ENCODE measurements around the gene RBM12. TPM values are rescaled to one million over a fixed set of nuclear protein-coding genes. Genes with fewer than 3 reads are reported as not detected.

Gene RBM12
- total RNA-seq, 1 donor from 2014 or later = 46.2 TPM

DNA sequence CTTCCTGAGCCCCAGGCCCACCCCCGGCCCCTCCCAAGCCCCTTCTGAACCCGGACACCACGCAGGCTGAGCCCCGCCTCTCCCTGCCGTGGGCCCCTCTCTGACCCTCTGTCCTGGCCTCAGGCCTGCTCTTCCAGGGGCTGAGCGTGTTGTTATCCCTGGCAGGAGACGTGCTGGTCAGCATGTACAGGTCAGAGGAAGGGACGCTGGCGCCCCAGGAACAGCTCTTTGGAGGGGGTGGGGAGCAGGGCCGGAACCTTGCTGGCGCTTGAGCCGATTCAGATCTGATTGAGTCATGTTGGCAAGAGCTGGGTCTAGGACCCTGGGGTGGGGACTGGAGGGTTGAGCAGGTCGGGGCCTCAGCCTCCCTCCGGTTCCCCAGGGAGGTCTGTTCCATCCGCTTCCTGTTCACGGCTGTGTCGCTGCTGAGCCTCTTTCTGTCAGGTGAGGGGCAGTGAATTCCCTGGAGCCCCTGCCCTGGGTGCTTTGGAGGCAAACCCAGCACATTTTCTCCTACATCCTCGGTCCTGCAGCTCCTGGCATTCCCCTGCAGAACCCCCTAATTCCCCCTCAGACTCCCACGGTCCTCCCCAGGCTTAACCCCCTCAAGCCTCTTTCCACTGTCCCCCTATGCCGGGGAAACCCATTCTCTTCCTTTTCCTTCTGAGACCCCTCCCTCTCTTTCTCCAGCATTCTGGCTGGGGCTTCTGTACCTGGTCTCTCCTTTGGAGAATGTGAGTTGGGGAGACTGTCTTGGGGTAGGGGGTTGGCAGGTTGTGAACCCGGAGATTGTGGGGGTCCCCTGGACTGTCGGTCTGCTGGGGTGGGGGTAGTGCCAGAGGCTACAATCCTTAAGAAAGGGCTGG is 47.1 kb downstream of the RBM12 start:
- intact Hi-C loops (cut with micrococcal nuclease) = no loop called here
- TF ChIP-seq, protein P1, sequence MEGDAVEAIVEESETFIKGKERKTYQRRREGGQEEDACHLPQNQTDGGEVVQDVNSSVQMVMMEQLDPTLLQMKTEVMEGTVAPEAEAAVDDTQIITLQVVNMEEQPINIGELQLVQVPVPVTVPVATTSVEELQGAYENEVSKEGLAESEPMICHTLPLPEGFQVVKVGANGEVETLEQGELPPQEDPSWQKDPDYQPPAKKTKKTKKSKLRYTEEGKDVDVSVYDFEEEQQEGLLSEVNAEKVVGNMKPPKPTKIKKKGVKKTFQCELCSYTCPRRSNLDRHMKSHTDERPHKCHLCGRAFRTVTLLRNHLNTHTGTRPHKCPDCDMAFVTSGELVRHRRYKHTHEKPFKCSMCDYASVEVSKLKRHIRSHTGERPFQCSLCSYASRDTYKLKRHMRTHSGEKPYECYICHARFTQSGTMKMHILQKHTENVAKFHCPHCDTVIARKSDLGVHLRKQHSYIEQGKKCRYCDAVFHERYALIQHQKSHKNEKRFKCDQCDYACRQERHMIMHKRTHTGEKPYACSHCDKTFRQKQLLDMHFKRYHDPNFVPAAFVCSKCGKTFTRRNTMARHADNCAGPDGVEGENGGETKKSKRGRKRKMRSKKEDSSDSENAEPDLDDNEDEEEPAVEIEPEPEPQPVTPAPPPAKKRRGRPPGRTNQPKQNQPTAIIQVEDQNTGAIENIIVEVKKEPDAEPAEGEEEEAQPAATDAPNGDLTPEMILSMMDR (IDR thresholded peaks at IDR 0.05; ENCODE audit: borderline replicate concordance) = peak; percentile 50
- H3K27ac ChIP-seq (replicated peaks) = peak overlapping the region; percentile 93

DNA sequence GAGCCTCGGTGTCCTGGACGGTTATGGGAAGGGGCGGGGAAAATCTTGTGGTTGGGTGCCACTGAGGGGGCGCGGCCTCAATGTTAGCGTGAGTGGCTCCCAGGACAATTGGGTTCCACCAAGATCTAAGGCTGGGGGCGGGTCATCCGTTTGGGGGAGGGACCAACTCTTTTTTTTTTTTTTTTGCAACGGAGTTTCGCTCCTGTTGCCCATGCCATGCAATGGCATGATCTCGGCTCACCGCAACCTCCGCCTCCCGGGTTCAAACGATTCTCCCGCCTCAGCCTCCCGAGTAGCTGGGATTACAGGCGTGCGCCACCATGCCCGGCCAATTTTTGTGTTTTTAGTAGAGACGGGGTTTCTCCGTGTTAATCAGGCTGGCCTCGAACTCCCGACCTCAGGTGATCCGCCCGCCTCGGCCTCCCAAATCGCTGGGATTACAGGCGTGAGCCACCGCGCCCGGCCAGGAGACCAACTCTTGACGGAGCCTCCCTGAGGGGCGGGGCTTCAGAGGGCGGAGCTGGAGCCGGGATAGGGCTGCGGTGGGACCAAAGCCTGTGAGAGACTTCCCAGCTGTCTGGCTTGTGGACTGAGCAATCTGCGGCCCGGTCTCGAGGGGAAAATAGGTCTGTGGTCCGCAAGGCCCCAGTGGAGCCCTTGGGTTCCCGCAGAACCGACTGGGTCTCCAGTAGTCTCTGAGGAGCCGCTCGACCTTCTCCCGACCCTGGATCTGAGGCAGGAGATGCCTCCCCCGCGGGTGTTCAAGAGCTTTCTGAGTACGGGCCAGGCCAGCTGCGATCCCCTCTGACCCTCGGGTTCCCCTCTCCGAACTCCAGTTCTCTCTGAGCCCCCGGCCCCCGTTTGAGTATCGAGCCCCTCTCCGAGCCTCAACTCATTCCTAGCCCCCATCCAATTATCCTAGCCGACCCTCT is 48.0 kb downstream of the RBM12 start:
- intact Hi-C loops (cut with micrococcal nuclease) = no loop called here
- peak overlapping the region; percentile 93 for H3K27ac ChIP-seq (replicated peaks)

More for the DNA sequence above, 47.1 kb downstream of the RBM12 start:
- peak; percentile 58 for DNase-seq
- no peaks in the 10 kb centered on the region for H3K9me3 ChIP-seq (replicated peaks)
- peaks cover 10% of the 10 kb centered on the region for H3K36me3 ChIP-seq
- H3K4me3 ChIP-seq = peak overlapping the region; percentile 74
- H3K4me1 ChIP-seq = peaks cover 42% of the 10 kb centered on the region
- H3K27me3 ChIP-seq (ENCODE audit: low read depth) = no peaks in the 10 kb centered on the region

DNA sequence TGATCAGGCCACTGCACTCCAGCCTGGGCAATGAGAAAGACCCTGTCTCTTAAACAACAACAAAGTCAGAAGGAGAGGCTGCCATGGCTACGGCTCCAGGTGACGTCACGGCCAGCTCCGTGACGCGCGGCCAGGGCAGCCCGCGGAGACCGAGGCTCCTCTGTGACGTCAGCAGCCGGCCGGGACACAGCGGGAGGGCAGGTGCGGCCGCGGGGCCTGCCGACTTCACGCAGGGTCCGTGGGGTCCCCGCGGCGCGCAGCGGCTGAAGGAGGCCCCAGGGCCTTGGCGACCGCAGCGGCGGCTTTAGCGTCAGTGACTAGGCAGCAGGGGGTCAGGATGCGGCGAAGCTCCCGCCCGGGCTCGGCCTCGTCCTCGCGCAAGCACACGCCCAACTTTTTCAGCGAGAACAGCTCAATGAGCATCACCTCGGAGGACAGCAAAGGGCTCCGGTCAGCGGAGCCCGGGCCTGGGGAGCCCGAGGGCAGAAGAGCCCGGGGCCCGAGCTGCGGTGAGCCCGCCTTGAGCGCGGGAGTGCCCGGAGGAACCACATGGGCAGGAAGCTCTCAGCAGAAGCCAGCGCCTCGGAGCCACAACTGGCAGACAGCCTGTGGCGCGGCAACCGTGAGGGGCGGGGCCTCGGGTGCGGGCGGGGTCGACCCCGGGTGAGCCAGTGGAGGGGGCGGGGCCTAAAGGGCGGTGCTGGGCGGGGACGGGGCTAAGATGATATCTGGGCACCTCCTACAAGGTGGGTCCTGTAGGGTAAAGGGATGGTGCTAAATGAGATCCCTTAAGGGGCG is 48.8 kb downstream of the RBM12 start, which contains the start of gene SPAG4:
Gene SPAG4 (plus strand): TSS at position 163 of the 798 bp plus-strand sequence. CDS start 175 bp downstream, at position 338.
- DNase-seq = peak; percentile 99
- Histone ChIP-seq H3K27me3 (ENCODE audit: low read depth) (no peaks in the 10 kb centered on the region), H3K4me3 (peak within 1 kb of the TSS; percentile 74), H3K36me3 (no peaks in the 10 kb centered on the region), H3K9me3 (replicated peaks) (no peaks in the 10 kb centered on the region), H3K4me1 (peaks cover 47% of the 10 kb centered on the region), H3K27ac (replicated peaks) (peak within 1 kb of the TSS; percentile 93)
- intact Hi-C loops (cut with micrococcal nuclease) = no loop called here
- TF ChIP-seq, protein P1 (IDR thresholded peaks at IDR 0.05; ENCODE audit: borderline replicate concordance) = no peak

More for the DNA sequence above, 48.0 kb downstream of the RBM12 start:
- TF ChIP-seq, protein P1 (IDR thresholded peaks at IDR 0.05; ENCODE audit: borderline replicate concordance) = no peak
- peak overlapping the region; percentile 74 for H3K4me3 ChIP-seq
- peaks cover 7% of the 10 kb centered on the region for H3K36me3 ChIP-seq
- H3K9me3 ChIP-seq (replicated peaks) = no peaks in the 10 kb centered on the region
- DNase-seq = peak; percentile 92
- no peaks in the 10 kb centered on the region for H3K27me3 ChIP-seq (ENCODE audit: low read depth)
- H3K4me1 ChIP-seq = peaks cover 42% of the 10 kb centered on the region

DNA sequence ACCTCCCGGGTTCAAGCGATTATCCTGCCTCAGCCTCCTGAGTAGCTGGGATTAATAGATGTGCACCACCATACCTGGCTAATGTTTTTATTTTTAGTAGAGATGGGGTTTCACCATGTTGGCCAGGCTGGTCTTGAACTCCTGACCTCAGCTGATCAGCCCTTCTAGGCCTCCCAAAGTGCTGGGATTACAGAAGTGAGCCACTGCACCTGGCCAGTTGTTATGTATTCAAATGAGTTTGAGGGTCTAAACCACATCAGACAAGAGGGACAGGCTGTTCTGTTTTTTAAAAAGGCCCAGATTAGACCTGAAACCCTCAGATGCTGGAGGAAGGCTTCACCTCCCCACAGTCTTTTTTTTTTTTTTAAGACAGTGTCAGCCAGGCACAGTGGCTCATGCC is 53.2 kb downstream of the RBM12 start:
- TF ChIP-seq, protein P1 (IDR thresholded peaks at IDR 0.05; ENCODE audit: borderline replicate concordance) = no peak
- Histone ChIP-seq H3K4me3 (no peak overlapping the region), H3K27ac (replicated peaks) (no peak overlapping the region), H3K27me3 (ENCODE audit: low read depth) (no peaks in the 10 kb centered on the region), H3K9me3 (replicated peaks) (no peaks in the 10 kb centered on the region), H3K36me3 (no peaks in the 10 kb centered on the region), H3K4me1 (peaks cover 14% of the 10 kb centered on the region)
- intact Hi-C loops (cut with micrococcal nuclease) = no loop called here
- DNase-seq = no peak
